ENCODE data around the gene CABP5.

- TF ChIP-seq CTCF (IDR thresholded peaks at IDR 0.05; ENCODE audit: low read depth, low read length) = no peak
- no peak for TF ChIP-seq MAX (IDR thresholded peaks at IDR 0.05; ENCODE audit: low read depth, low read length)
- no peak for TF ChIP-seq POLR2A (IDR thresholded peaks at IDR 0.05; ENCODE audit: extremely low read depth, insufficient read length)
These were observed 46.5 kb upstream of the CABP5 start for GRCh38 chr19:48090281-48090802.
